Ovary (tissue), 3 donors: ENCODE results near the gene SAMMSON.

Experiments
- POLR2A ChIP-seq: fragments of 450-650 bp; IDR thresholded peaks from one replicate; pipeline ENCODE4 v1.6.1; 2017; ENCODE audit warnings: antibody characterized with exemption, mild to moderate bottlenecking, moderate library complexity
- TF ChIP-seq, protein P1 (sequence below), 3 donors: fragments of 450-650 bp in 2 of 3; fragments of 200-600 bp in 1 of 3; IDR thresholded peaks; one replicate each; pipeline versions ENCODE4 v1.5.1 to v1.8.0; 2016 to 2022; ENCODE audit warnings: antibody characterized with exemption in 3 of 3, mild to moderate bottlenecking in 1 of 3
- donor health status: DM: no; HTN: no; CAD: no.

DNA sequence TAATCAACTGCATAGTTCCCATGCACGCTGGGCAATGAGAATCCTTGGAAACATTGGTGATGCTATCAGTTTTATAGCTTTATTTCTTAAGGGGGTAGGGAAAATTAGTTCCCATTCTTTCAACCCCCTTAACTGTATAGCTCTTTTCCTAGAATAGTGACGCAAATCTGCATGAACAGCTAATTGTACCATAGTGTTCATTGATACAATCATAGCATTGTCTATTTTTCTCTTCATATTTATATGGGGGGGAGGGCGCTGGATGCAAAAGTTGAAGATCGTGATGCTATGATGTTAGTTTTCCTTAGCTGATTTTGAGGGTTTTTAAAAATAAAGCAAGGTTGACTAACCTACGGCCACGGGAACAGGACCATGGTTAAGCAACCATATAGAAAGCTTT lies 32.4 kb upstream of the SAMMSON start:
- TF ChIP-seq, protein P1, sequence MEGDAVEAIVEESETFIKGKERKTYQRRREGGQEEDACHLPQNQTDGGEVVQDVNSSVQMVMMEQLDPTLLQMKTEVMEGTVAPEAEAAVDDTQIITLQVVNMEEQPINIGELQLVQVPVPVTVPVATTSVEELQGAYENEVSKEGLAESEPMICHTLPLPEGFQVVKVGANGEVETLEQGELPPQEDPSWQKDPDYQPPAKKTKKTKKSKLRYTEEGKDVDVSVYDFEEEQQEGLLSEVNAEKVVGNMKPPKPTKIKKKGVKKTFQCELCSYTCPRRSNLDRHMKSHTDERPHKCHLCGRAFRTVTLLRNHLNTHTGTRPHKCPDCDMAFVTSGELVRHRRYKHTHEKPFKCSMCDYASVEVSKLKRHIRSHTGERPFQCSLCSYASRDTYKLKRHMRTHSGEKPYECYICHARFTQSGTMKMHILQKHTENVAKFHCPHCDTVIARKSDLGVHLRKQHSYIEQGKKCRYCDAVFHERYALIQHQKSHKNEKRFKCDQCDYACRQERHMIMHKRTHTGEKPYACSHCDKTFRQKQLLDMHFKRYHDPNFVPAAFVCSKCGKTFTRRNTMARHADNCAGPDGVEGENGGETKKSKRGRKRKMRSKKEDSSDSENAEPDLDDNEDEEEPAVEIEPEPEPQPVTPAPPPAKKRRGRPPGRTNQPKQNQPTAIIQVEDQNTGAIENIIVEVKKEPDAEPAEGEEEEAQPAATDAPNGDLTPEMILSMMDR (IDR thresholded peaks at IDR 0.05) = no peak
- TF ChIP-seq POLR2A = no peak
